K562 (cell line): ENCODE results near the gene RBSN. TPM values are rescaled to one million over a fixed set of nuclear protein-coding genes. Genes with fewer than 3 reads are reported as not detected.

Experiments used
- HDAC3 ChIP-seq: fragments of 450-650 bp; IDR thresholded peaks from 2 replicates; pipeline ENCODE4 v1.6.1; 2018; ENCODE audit warnings: borderline replicate concordance, mild to moderate bottlenecking, moderate library complexity; ENCODE audit not compliant: partially characterized antibody
- HOXB6 ChIP-seq: fragments of 250-450 bp; sonication (Bioruptor Pico); IDR thresholded peaks from 2 replicates; pipeline ENCODE4 v1.5.1; 2022; ENCODE audit warnings: mild to moderate bottlenecking, borderline replicate concordance
- JUNB ChIP-seq: fragments of 450-650 bp; formaldehyde crosslinking; conservative IDR thresholded peaks from 2 replicates; pipeline ENCODE4 v1.4.0; 2020; ENCODE audit warnings: mild to moderate bottlenecking
- KLF13 ChIP-seq: fragments of 450-650 bp; IDR thresholded peaks from 2 replicates; pipeline ENCODE4 v1.6.1; 2016; ENCODE audit warnings: missing genetic modification characterization, low read depth, mild to moderate bottlenecking, missing compliant biosample characterization, moderate library complexity, borderline replicate concordance
- L3MBTL2 ChIP-seq: fragments of 450-650 bp; IDR thresholded peaks from 2 replicates; pipeline ENCODE4 v1.6.1; 2016; ENCODE audit warnings: mild to moderate bottlenecking, moderate library complexity
- MAZ ChIP-seq, 2 experiments: fragments of 450-650 bp in 1 of 2; sonication (generic) in 1 of 2; formaldehyde crosslinking; IDR thresholded peaks in 1 of 2; conservative IDR thresholded peaks in 1 of 2; 2 replicates each; pipeline versions ENCODE4 v1.4.0 to v1.5.0; 2020; ENCODE audit warnings: mild to moderate bottlenecking in 1 of 2, missing genetic modification reagents in 1 of 2
- OTX1 ChIP-seq: fragments of 450-650 bp; formaldehyde crosslinking; IDR thresholded peaks from 2 replicates; pipeline ENCODE4 v1.4.0; 2022; ENCODE audit warnings: mild to moderate bottlenecking
- SNIP1 ChIP-seq: fragments of 450-650 bp; IDR thresholded peaks from 2 replicates; pipeline ENCODE4 v1.7.1; 2017; ENCODE audit warnings: low read depth, mild to moderate bottlenecking
- SNRNP70 ChIP-seq: fragments of 200-400 bp; formaldehyde crosslinking; optimal IDR thresholded peaks from 2 replicates; pipeline ENCODE3; 2017; ENCODE audit warnings: low read depth, low read length
- STAT5A ChIP-seq: IDR thresholded peaks from 2 replicates; pipeline ENCODE4 v1.6.1; 2012; ENCODE audit warnings: low read length, inconsistent platforms, borderline replicate concordance
- TAF7 ChIP-seq: fragments of 450-650 bp; IDR thresholded peaks from 2 replicates; pipeline ENCODE4 v1.6.1; 2016; ENCODE audit warnings: missing genetic modification characterization, missing compliant biosample characterization
- THRAP3 ChIP-seq: fragments of 450-650 bp; IDR thresholded peaks from 2 replicates; pipeline ENCODE4 v1.6.1; 2016; ENCODE audit warnings: mild to moderate bottlenecking, inconsistent platforms, borderline replicate concordance
- ZNF586 ChIP-seq: fragments of 450-650 bp; formaldehyde crosslinking; conservative IDR thresholded peaks from 2 replicates; pipeline ENCODE4 v1.4.0; 2020; ENCODE audit warnings: mild to moderate bottlenecking, moderate library complexity
- polyA plus RNA-seq, 8 experiments: library from polyadenylated mRNA; depleted of rRNA in 4 of 8; stranded (reverse) in 5 of 8; unstranded in 3 of 8; fragments of >200 nt; fragmentation: Nextera tagmentation in 2 of 8; fragmentation: Illumina TruSeq in 1 of 8; extraction: Ambion mirVana in 2 of 8; extraction: Trizol in 1 of 8; gene quantifications; 2 replicates each; pipeline versions ENCODE4 v1.2.1 to v1.2.3, GENCODE V29; 2011 to 2014; ENCODE audit warnings: inconsistent platforms in 1 of 8, missing spikeins in 1 of 8
- total RNA-seq, 7 experiments: library from RNA; depleted of rRNA in 6 of 7; stranded (reverse); fragments of >200 nt in 6 of 7; fragmentation: Illumina TruSeq in 2 of 7; extraction: Trizol in 2 of 7; gene quantifications; 2 replicates each; pipeline versions ENCODE4 v1.2.1 to v1.2.3, GENCODE V29; 2011 to 2021; ENCODE audit warnings: low replicate concordance in 1 of 7
- TF ChIP-seq, protein P1 (sequence below): fragments of 450-650 bp; formaldehyde crosslinking; IDR thresholded peaks from 2 replicates; pipeline ENCODE4 v1.4.0; 2020; ENCODE audit warnings: mild to moderate bottlenecking
- TF ChIP-seq, protein P2 (sequence below), 2 experiments: fragments of 450-650 bp; IDR thresholded peaks; 2 replicates each; pipeline ENCODE4 v1.6.1; 2018; ENCODE audit warnings: mild to moderate bottlenecking in 2 of 2, low read depth in 1 of 2; ENCODE audit not compliant: partially characterized antibody in 2 of 2
- TF ChIP-seq, protein P3 (sequence below): sonication (generic); formaldehyde crosslinking; IDR thresholded peaks from 2 replicates; pipeline ENCODE4 v1.8.0; 2022; ENCODE audit warnings: mild to moderate bottlenecking, missing genetic modification reagents
- TF ChIP-seq, protein P4 (sequence below): fragments of 450-650 bp; formaldehyde crosslinking; IDR thresholded peaks from 2 replicates; pipeline ENCODE4 v1.4.0; 2022; ENCODE audit warnings: mild to moderate bottlenecking, moderate library complexity
- TF ChIP-seq, protein P5 (sequence below): sonication (generic); formaldehyde crosslinking; IDR thresholded peaks from 2 replicates; pipeline ENCODE4 v1.8.0; 2023; ENCODE audit warnings: mild to moderate bottlenecking, missing genetic modification reagents

The RBSN gene
- total and polyA plus RNA-seq, 9 of the 15 experiments (the other 6 are each of a cell fraction or from before 2014, with no cell fraction given) = 2.9 to 19.6 (median 15.0) TPM

DNA sequence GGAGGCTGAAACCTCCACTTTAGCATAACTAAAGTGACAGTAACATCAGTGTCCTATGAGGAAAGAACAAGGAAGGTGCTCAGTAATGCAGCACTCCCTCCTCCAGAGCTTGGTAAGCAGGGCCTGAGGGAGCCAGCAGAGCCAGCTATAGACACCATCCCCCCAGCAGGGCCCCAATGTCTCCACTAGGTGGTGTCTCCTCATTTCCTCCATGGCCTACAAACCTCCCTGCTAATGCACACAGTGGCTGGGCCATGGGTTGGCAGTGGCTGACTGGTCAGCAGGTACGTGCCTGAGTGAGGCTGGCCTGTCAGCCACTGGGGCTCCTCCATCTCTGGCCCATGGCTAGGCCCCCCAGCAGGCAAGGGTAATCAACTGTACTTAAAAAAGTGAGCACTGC lies 47.4 kb downstream of the RBSN start (continued):
- TF ChIP-seq TAF7 (tag) (no peak), JUNB (CRISPR knock-in tag) (no peak), HOXB6 (no peak), SNIP1 (no peak), SNRNP70 (no peak), KLF13 (tag) (no peak), L3MBTL2 (no peak), THRAP3 (no peak), OTX1 (CRISPR knock-in tag) (no peak), HDAC3 (no peak), ZNF586 (CRISPR knock-in tag) (no peak), MAZ (CRISPR knock-in tag; conservative IDR thresholded peaks at IDR 0.05 in 1 of 2, IDR thresholded peaks at IDR 0.05 in 1 of 2) (peak in 1 of 2 experiments; percentile 49; a peak in 1 of 4 replicates), STAT5A (no peak)
- TF ChIP-seq, protein P1, sequence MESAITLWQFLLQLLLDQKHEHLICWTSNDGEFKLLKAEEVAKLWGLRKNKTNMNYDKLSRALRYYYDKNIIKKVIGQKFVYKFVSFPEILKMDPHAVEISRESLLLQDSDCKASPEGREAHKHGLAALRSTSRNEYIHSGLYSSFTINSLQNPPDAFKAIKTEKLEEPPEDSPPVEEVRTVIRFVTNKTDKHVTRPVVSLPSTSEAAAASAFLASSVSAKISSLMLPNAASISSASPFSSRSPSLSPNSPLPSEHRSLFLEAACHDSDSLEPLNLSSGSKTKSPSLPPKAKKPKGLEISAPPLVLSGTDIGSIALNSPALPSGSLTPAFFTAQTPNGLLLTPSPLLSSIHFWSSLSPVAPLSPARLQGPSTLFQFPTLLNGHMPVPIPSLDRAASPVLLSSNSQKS (CRISPR knock-in tag) = no peak
- TF ChIP-seq, protein P2, sequence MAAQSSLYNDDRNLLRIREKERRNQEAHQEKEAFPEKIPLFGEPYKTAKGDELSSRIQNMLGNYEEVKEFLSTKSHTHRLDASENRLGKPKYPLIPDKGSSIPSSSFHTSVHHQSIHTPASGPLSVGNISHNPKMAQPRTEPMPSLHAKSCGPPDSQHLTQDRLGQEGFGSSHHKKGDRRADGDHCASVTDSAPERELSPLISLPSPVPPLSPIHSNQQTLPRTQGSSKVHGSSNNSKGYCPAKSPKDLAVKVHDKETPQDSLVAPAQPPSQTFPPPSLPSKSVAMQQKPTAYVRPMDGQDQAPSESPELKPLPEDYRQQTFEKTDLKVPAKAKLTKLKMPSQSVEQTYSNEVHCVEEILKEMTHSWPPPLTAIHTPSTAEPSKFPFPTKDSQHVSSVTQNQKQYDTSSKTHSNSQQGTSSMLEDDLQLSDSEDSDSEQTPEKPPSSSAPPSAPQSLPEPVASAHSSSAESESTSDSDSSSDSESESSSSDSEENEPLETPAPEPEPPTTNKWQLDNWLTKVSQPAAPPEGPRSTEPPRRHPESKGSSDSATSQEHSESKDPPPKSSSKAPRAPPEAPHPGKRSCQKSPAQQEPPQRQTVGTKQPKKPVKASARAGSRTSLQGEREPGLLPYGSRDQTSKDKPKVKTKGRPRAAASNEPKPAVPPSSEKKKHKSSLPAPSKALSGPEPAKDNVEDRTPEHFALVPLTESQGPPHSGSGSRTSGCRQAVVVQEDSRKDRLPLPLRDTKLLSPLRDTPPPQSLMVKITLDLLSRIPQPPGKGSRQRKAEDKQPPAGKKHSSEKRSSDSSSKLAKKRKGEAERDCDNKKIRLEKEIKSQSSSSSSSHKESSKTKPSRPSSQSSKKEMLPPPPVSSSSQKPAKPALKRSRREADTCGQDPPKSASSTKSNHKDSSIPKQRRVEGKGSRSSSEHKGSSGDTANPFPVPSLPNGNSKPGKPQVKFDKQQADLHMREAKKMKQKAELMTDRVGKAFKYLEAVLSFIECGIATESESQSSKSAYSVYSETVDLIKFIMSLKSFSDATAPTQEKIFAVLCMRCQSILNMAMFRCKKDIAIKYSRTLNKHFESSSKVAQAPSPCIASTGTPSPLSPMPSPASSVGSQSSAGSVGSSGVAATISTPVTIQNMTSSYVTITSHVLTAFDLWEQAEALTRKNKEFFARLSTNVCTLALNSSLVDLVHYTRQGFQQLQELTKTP (IDR thresholded peaks at IDR 0.05; ENCODE audit: low read depth in 1 of 2, partially characterized antibody in 2 of 2) = no peak
- TF ChIP-seq, protein P3, sequence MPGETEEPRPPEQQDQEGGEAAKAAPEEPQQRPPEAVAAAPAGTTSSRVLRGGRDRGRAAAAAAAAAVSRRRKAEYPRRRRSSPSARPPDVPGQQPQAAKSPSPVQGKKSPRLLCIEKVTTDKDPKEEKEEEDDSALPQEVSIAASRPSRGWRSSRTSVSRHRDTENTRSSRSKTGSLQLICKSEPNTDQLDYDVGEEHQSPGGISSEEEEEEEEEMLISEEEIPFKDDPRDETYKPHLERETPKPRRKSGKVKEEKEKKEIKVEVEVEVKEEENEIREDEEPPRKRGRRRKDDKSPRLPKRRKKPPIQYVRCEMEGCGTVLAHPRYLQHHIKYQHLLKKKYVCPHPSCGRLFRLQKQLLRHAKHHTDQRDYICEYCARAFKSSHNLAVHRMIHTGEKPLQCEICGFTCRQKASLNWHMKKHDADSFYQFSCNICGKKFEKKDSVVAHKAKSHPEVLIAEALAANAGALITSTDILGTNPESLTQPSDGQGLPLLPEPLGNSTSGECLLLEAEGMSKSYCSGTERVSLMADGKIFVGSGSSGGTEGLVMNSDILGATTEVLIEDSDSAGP (CRISPR knock-in tag) = no peak; the same call in 1 of the 2 replicates
- TF ChIP-seq, protein P4, sequence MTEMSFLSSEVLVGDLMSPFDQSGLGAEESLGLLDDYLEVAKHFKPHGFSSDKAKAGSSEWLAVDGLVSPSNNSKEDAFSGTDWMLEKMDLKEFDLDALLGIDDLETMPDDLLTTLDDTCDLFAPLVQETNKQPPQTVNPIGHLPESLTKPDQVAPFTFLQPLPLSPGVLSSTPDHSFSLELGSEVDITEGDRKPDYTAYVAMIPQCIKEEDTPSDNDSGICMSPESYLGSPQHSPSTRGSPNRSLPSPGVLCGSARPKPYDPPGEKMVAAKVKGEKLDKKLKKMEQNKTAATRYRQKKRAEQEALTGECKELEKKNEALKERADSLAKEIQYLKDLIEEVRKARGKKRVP (CRISPR knock-in tag) = no peak
- TF ChIP-seq, protein P5, sequence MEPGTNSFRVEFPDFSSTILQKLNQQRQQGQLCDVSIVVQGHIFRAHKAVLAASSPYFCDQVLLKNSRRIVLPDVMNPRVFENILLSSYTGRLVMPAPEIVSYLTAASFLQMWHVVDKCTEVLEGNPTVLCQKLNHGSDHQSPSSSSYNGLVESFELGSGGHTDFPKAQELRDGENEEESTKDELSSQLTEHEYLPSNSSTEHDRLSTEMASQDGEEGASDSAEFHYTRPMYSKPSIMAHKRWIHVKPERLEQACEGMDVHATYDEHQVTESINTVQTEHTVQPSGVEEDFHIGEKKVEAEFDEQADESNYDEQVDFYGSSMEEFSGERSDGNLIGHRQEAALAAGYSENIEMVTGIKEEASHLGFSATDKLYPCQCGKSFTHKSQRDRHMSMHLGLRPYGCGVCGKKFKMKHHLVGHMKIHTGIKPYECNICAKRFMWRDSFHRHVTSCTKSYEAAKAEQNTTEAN (CRISPR knock-in tag) = no peak
